HepG2 (cell line): ENCODE results near the gene GLB1L. TPM values are rescaled to one million over a fixed set of nuclear protein-coding genes. Genes with fewer than 3 reads are reported as not detected.

Experiments used
- ATAC-seq: fragments of 200-7000 bp; cut with Tn5 transposase; 3 replicates; pipeline ENCODE4 v1.9.1; 2020; ENCODE audit warnings: mild to moderate bottlenecking, moderate library complexity
- BruUV-seq: library from RNA; stranded (reverse); fragments of 400-500 nt; replicated peaks from 2 replicates; lab custom pipeline; 2021; lab: Mats Ljungman, UMichigan
- CTCF ChIA-PET: fragments of 300-600 bp; formaldehyde crosslinking; extraction: SDS; loops from one replicate; lab custom pipeline; 2021; ENCODE audit warnings: low total read pairs, inconsistent platforms, low intra/inter-chr PET ratio; lab: Yijun Ruan, JAX
- POLR2A ChIA-PET: fragments of 350-600 bp; sonication (Branson Sonifier 250); formaldehyde crosslinking; loops from one replicate; lab custom pipeline; 2020; ENCODE audit warnings: antibody characterized with exemption, inconsistent platforms; lab: Yijun Ruan, JAX
- DNase-seq: peaks from one replicate; pipeline ENCODE4 v3.0.0-alpha.2; 2015; ENCODE audit warnings: low spot score
- FAIRE-seq: peaks from 3 replicates; lab custom pipeline; 2011; peaks lifted over from hg19 to GRCh38; lab: Jason Lieb, UNC
- H2AFZ ChIP-seq: one replicate; pipeline ENCODE4 v1.6.1; 2011; ENCODE audit warnings: low read length, inconsistent platforms
- H3K27ac ChIP-seq: fragments of 300-600 bp; 3 replicates; pipeline ENCODE4 v1.8.0; 2011; ENCODE audit warnings: mixed run types, mild to moderate bottlenecking, mixed read lengths, low read length, inconsistent platforms; ENCODE audit not compliant: insufficient read depth; ENCODE audit errors: extremely low read length
- H3K27me3 ChIP-seq, 2 experiments: fragments of 200-600 bp in 1 of 2; 2 replicates in 1 of 2; 3 replicates in 1 of 2; pipeline versions ENCODE4 v1.6.0 to v1.8.0; 2011; ENCODE audit warnings: low read length in 2 of 2, mild to moderate bottlenecking in 2 of 2, moderate library complexity in 2 of 2, inconsistent platforms in 1 of 2; ENCODE audit not compliant: insufficient read depth in 2 of 2, control insufficient read depth in 1 of 2
- H3K36me3 ChIP-seq, 2 experiments: fragments of 200-600 bp in 1 of 2; replicated peaks in 1 of 2; 2 replicates in 1 of 2; 3 replicates in 1 of 2; pipeline versions ENCODE4 v1.5.1 to v1.8.0; 2011; ENCODE audit warnings: low read length in 2 of 2, inconsistent platforms in 1 of 2; ENCODE audit not compliant: insufficient read depth in 2 of 2, control insufficient read depth in 1 of 2
- H3K4me1 ChIP-seq: 2 replicates; pipeline ENCODE4 v1.5.1; 2012; ENCODE audit warnings: low read length, inconsistent platforms; ENCODE audit not compliant: insufficient read depth
- H3K4me2 ChIP-seq: 2 replicates; pipeline ENCODE4 v1.6.0; 2011; ENCODE audit warnings: low read depth, low read length, inconsistent platforms
- H3K4me3 ChIP-seq, 3 experiments: fragments of 200-600 bp in 1 of 3; sonication (generic), shearing (Covaris generic) in 1 of 3; replicated peaks in 1 of 3; 2 replicates each; pipeline ENCODE4 v1.5.1; 2011 to 2016; ENCODE audit warnings: low read length in 3 of 3, inconsistent platforms in 2 of 3, low read depth in 2 of 3, mild to moderate bottlenecking in 2 of 3, control low read depth in 1 of 3, mixed read lengths in 1 of 3; ENCODE audit not compliant: insufficient read depth in 1 of 3
- H3K79me2 ChIP-seq: one replicate; pipeline ENCODE4 v1.6.1; 2011; ENCODE audit warnings: low read length, inconsistent platforms; ENCODE audit not compliant: insufficient read depth
- H3K9ac ChIP-seq: 2 replicates; pipeline ENCODE4 v1.6.0; 2011; ENCODE audit warnings: mild to moderate bottlenecking, low read depth, low read length, inconsistent platforms; ENCODE audit not compliant: insufficient read depth
- H3K9me3 ChIP-seq: 2 replicates; pipeline ENCODE4 v1.5.1; 2012; ENCODE audit warnings: mild to moderate bottlenecking, low read length
- H4K20me1 ChIP-seq: 2 replicates; pipeline ENCODE4 v1.6.0; 2011; ENCODE audit warnings: inconsistent platforms, mild to moderate bottlenecking, low read length, moderate library complexity; ENCODE audit not compliant: insufficient read depth
- ATAD3A ChIP-seq: sonication (generic); formaldehyde crosslinking; IDR thresholded peaks from 2 replicates; pipeline ENCODE4 v1.4.0; 2020; ENCODE audit warnings: missing genetic modification reagents
- GTF3A ChIP-seq: sonication (generic); formaldehyde crosslinking; conservative IDR thresholded peaks from 2 replicates; pipeline ENCODE4 v1.4.0; 2020; ENCODE audit warnings: mild to moderate bottlenecking, missing genetic modification reagents
- HBP1 ChIP-seq: IDR thresholded peaks from 2 replicates; pipeline ENCODE4 v1.6.1; 2016; ENCODE audit warnings: low read depth, control low read depth
- MLLT10 ChIP-seq: sonication (generic); formaldehyde crosslinking; IDR thresholded peaks from 2 replicates; pipeline ENCODE4 v1.4.0; 2020; ENCODE audit warnings: missing genetic modification reagents
- NAIF1 ChIP-seq: sonication (generic); formaldehyde crosslinking; IDR thresholded peaks from 2 replicates; pipeline ENCODE4 v1.5.0; 2020; ENCODE audit warnings: mild to moderate bottlenecking, missing genetic modification reagents, borderline replicate concordance
- PRMT3 ChIP-seq: sonication (generic); formaldehyde crosslinking; IDR thresholded peaks from 2 replicates; pipeline ENCODE4 v1.8.1; 2022; ENCODE audit warnings: low read depth, mild to moderate bottlenecking, moderate library complexity, missing genetic modification reagents, borderline replicate concordance
- RARG ChIP-seq: sonication (generic); formaldehyde crosslinking; IDR thresholded peaks from 2 replicates; pipeline ENCODE4 v1.4.0; 2020; ENCODE audit warnings: low read depth, mild to moderate bottlenecking, missing genetic modification reagents
- SMAD9 ChIP-seq: sonication (generic); formaldehyde crosslinking; IDR thresholded peaks from 2 replicates; pipeline ENCODE4 v1.5.1; 2020; ENCODE audit warnings: mild to moderate bottlenecking, missing genetic modification reagents
- THAP7 ChIP-seq: sonication (generic); formaldehyde crosslinking; IDR thresholded peaks from 2 replicates; pipeline ENCODE4 v1.8.1; 2023; ENCODE audit warnings: mild to moderate bottlenecking, missing genetic modification reagents
- TOPORS ChIP-seq: sonication (generic); formaldehyde crosslinking; IDR thresholded peaks from 2 replicates; pipeline ENCODE4 v1.8.0; 2023; ENCODE audit warnings: mild to moderate bottlenecking, missing genetic modification reagents
- ZNF274 ChIP-seq: sonication (generic); formaldehyde crosslinking; IDR thresholded peaks from 2 replicates; pipeline ENCODE4 v1.5.1; 2020; ENCODE audit warnings: mild to moderate bottlenecking, missing genetic modification reagents
- ZNF432 ChIP-seq: sonication (generic); formaldehyde crosslinking; IDR thresholded peaks from 2 replicates; pipeline ENCODE4 v1.5.0; 2020; ENCODE audit warnings: missing genetic modification reagents, mild to moderate bottlenecking, borderline replicate concordance
- ZNF652 ChIP-seq: IDR thresholded peaks from 2 replicates; pipeline ENCODE4 v1.6.1; 2016; ENCODE audit warnings: low read depth, borderline replicate concordance
- ZNF816 ChIP-seq: sonication (generic); formaldehyde crosslinking; IDR thresholded peaks from 2 replicates; pipeline ENCODE4 v1.8.0; 2022; ENCODE audit warnings: missing genetic modification reagents, mild to moderate bottlenecking, borderline replicate concordance
- ZNF883 ChIP-seq: sonication (generic); formaldehyde crosslinking; IDR thresholded peaks from 2 replicates; pipeline ENCODE4 v1.5.1; 2020; ENCODE audit warnings: mild to moderate bottlenecking, missing genetic modification reagents; ENCODE audit errors: not compliant biosample characterization
- WGBS: methylation state at CpG from one replicate; pipeline ENCODE4 v1.1.6; 2017; ENCODE audit warnings: low lambda C conversion rate; 5-methylcytosine and 5-hydroxymethylcytosine counted together
- in situ Hi-C: cut with HindIII; loops from 2 replicates; pipeline ENCODE4 v1.10.0; 2017; ENCODE audit warnings: low pct_unique_long_range_greater_than_20kb; ENCODE audit not compliant: extremely low pct_ligation_motif_present
- intact Hi-C: fragments of 100-400 bp; cut with micrococcal nuclease; formaldehyde crosslinking; loops from one replicate; pipeline ENCODE4 v1.10.0; 2022; ENCODE audit not compliant: unreplicated experiment
- polyA plus RNA-seq, 8 experiments: library from polyadenylated mRNA; depleted of rRNA in 3 of 8; stranded (reverse) in 7 of 8; unstranded in 1 of 8; fragments of >200 nt; fragmentation: Illumina TruSeq in 4 of 8; extraction: Trizol in 4 of 8; gene quantifications; 2 replicates each; pipeline versions ENCODE4 v1.2.1 to v1.2.3, GENCODE V29; 2011 to 2016; ENCODE audit warnings: low read depth in 4 of 8, missing spikeins in 1 of 8, mixed read lengths in 1 of 8; ENCODE audit not compliant: insufficient read depth in 1 of 8
- total RNA-seq, 5 experiments: library from RNA; depleted of rRNA; stranded (reverse); fragments of >200 nt; fragmentation: Illumina TruSeq; extraction: Trizol; gene quantifications; 2 replicates each; pipeline ENCODE4 v1.2.3, GENCODE V29; 2016; ENCODE audit warnings: low read depth in 1 of 5
- TF ChIP-seq, protein P1 (sequence below): sonication (generic); formaldehyde crosslinking; IDR thresholded peaks from 2 replicates; pipeline ENCODE4 v1.5.0; 2020; ENCODE audit warnings: mild to moderate bottlenecking, missing genetic modification reagents

GLB1L gene
- total and polyA plus RNA-seq, 2 of the 13 experiments (the other 11 are each of a cell fraction or from before 2014, with no cell fraction given) = 6.8 to 7.3 TPM

- Histone ChIP-seq H3K27ac (peak overlapping the region; percentile 62), H3K4me2 (peak overlapping the region; percentile 96), H4K20me1 (no peaks in the 10 kb centered on the region), H3K4me1 (peaks cover 39% of the 10 kb centered on the region), H3K9me3 (no peaks in the 10 kb centered on the region), H3K36me3 (peaks cover 2 to 10% of the 10 kb centered on the region in 2 experiments; a peak in 4 of 5 replicates), H2AFZ (peak overlapping the region; percentile 66), H3K27me3 (peaks cover 0 to 7% of the 10 kb centered on the region in 2 experiments; a peak in 1 of 5 replicates), H3K4me3 (peak overlapping the region; percentile 59 to 77 (median 73)), H3K79me2 (no peaks in the 10 kb centered on the region), H3K9ac (peak overlapping the region; percentile 80)
- TSS peak; percentile 84 for BruUV-seq
- ChIA-PET POLR2A (interaction anchor here (0.7 to 3.3 kb wide), 22 partner anchors 9 to 277 kb away, joined by 3 to 70 read pairs (median 10); partner anchors contain the start of genes ABCB6, ANKZF1, ATG9A and CNPPD1), CTCF (interaction anchor here (0.9 to 5.4 kb wide), 4 partner anchors 16 to 119 kb away, joined by 3 to 88 read pairs (median 16); partner anchors contain the start of gene NHEJ1)
- ATAC-seq (peak; percentile 45), DNase-seq (no peak), FAIRE-seq (no peak)
- in situ Hi-C loops (no loop called here), intact Hi-C loops (loop anchor here (1.0 kb wide), 3 partner anchors 16 to 118 kb away; partner anchors contain the start of gene NHEJ1)
- WGBS = 4% methylated on average over 9 of the region's 9 CpGs
- TF ChIP-seq THAP7 (no peak), NAIF1 (CRISPR knock-in tag) (0 out of 2 replicates have a peak, but pooled peaks have one; percentile 15), ZNF432 (CRISPR knock-in tag) (no peak), ZNF883 (CRISPR knock-in tag) (peak; percentile 18), HBP1 (CRISPR knock-in tag) (no peak), RARG (CRISPR knock-in tag) (0 out of 2 replicates have a peak, but pooled peaks have one; percentile 25), ATAD3A (CRISPR knock-in tag) (no peak), SMAD9 (CRISPR knock-in tag) (no peak), MLLT10 (CRISPR knock-in tag) (no peak), ZNF816 (CRISPR knock-in tag) (0 out of 2 replicates have a peak, but pooled peaks have one; percentile 17), ZNF652 (CRISPR knock-in tag) (no peak), TOPORS (CRISPR knock-in tag) (0 out of 2 replicates have a peak, but pooled peaks have one; percentile 13), GTF3A (CRISPR knock-in tag) (no peak), ZNF274 (peak; percentile 1; the same call in 1 of the 2 replicates), PRMT3 (CRISPR knock-in tag) (0 out of 2 replicates have a peak, but pooled peaks have one; percentile 14)
- TF ChIP-seq, protein P1, sequence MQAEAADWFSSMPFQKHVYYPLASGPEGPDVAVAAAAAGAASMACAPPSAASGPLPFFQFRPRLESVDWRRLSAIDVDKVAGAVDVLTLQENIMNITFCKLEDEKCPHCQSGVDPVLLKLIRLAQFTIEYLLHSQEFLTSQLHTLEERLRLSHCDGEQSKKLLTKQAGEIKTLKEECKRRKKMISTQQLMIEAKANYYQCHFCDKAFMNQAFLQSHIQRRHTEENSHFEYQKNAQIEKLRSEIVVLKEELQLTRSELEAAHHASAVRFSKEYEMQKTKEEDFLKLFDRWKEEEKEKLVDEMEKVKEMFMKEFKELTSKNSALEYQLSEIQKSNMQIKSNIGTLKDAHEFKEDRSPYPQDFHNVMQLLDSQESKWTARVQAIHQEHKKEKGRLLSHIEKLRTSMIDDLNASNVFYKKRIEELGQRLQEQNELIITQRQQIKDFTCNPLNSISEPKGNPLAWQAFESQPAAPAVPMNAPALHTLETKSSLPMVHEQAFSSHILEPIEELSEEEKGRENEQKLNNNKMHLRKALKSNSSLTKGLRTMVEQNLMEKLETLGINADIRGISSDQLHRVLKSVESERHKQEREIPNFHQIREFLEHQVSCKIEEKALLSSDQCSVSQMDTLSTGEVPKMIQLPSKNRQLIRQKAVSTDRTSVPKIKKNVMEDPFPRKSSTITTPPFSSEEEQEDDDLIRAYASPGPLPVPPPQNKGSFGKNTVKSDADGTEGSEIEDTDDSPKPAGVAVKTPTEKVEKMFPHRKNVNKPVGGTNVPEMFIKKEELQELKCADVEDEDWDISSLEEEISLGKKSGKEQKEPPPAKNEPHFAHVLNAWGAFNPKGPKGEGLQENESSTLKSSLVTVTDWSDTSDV (CRISPR knock-in tag) = 0 out of 2 replicates have a peak, but pooled peaks have one; percentile 2
These were observed 33.5 kb upstream of the GLB1L start for GRCh38 chr2:219278655-219279150.
